ENCODE data around the gene WDR86.

DNA sequence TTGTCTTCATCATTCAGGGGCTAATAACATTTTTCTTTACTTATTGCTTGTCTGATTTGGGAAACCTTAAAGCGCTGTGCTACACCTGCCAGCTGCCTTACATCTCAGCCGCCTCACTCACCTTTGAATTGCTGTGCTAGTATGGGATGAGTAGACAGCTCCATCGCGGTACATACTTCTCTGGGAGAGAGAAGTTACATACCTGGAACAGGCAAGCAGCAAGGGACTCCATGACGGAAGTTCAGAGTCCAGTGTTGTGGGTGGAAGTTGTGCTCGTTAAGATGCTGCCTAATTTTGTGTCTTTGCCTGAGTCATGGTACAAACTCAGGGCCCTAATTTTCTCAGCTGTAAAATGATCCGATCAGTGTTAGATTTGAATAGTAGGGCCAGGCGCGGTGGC, 66.3 kb downstream of the WDR86 start:
- no peak for TF ChIP-seq POLR2A (IDR thresholded peaks at IDR 0.05; ENCODE audit: low read length)
- no peak for TF ChIP-seq GATA1 (IDR thresholded peaks at IDR 0.05; ENCODE audit: low read depth, low read length)

Data from erythroblast (primary cell).